ENCODE measurements around the gene HSP90AB1.

GRCh38 chr6:44276667-44277640, 30.1 kb downstream of the HSP90AB1 start:
- TF ChIP-seq POLR2A (IDR thresholded peaks at IDR 0.05) = no peak
- no peak for TF ChIP-seq CTCF (IDR thresholded peaks at IDR 0.05)
